HepG2 (cell line): ENCODE measurements around the gene SMAD6. TPM values are rescaled to one million over a fixed set of nuclear protein-coding genes. Genes with fewer than 3 reads are reported as not detected.

Experiments used
- GABPA ChIP-seq, 2 experiments: IDR thresholded peaks; 2 replicates each; pipeline ENCODE4 v1.6.1; 2011 to 2016; ENCODE audit warnings: low read depth in 2 of 2, low read length in 1 of 2, missing biosample characterization in 1 of 2, missing genetic modification characterization in 1 of 2
- KLF12 ChIP-seq: sonication (generic); formaldehyde crosslinking; IDR thresholded peaks from 2 replicates; pipeline ENCODE4 v1.4.0; 2020; ENCODE audit warnings: missing genetic modification reagents, borderline replicate concordance
- KMT2A ChIP-seq: sonication (generic); formaldehyde crosslinking; IDR thresholded peaks from 2 replicates; pipeline ENCODE4 v1.4.0; 2020; ENCODE audit warnings: missing genetic modification reagents
- NKX3-1 ChIP-seq: sonication (generic); formaldehyde crosslinking; IDR thresholded peaks from 2 replicates; pipeline ENCODE4 v1.5.0; 2020; ENCODE audit warnings: missing genetic modification reagents
- RFX1 ChIP-seq: fragments of 450-650 bp; IDR thresholded peaks from 2 replicates; pipeline ENCODE4 v1.6.1; 2017
- RORA ChIP-seq: sonication (generic); formaldehyde crosslinking; IDR thresholded peaks from 2 replicates; pipeline ENCODE4 v1.5.0; 2020; ENCODE audit warnings: mild to moderate bottlenecking, missing genetic modification reagents, moderate library complexity
- TFDP1 ChIP-seq: IDR thresholded peaks from 2 replicates; pipeline ENCODE4 v1.6.1; 2016; ENCODE audit warnings: missing compliant biosample characterization, missing genetic modification reagents, borderline replicate concordance
- U2AF1 ChIP-seq: fragments of 200-400 bp; formaldehyde crosslinking; optimal IDR thresholded peaks from 2 replicates; pipeline ENCODE3; 2017; ENCODE audit warnings: mild to moderate bottlenecking, low read depth, low read length
- ZFAT ChIP-seq: sonication (generic); formaldehyde crosslinking; conservative IDR thresholded peaks from 2 replicates; pipeline ENCODE4 v1.8.1; 2023; ENCODE audit warnings: missing genetic modification reagents, inconsistent platforms
- ZNF441 ChIP-seq: sonication (generic); formaldehyde crosslinking; IDR thresholded peaks from 2 replicates; pipeline ENCODE4 v1.7.0; 2021; ENCODE audit warnings: missing genetic modification reagents, borderline replicate concordance
- ZNF773 ChIP-seq: sonication (generic); formaldehyde crosslinking; IDR thresholded peaks from 2 replicates; pipeline ENCODE4 v1.4.0; 2020; ENCODE audit warnings: missing genetic modification reagents, borderline replicate concordance
- ZNF800 ChIP-seq: sonication (generic); formaldehyde crosslinking; IDR thresholded peaks from 2 replicates; pipeline ENCODE4 v1.4.0; 2020; ENCODE audit warnings: missing genetic modification reagents
- polyA plus RNA-seq, 8 experiments: library from polyadenylated mRNA; depleted of rRNA in 3 of 8; stranded (reverse) in 7 of 8; unstranded in 1 of 8; fragments of >200 nt; fragmentation: Illumina TruSeq in 4 of 8; extraction: Trizol in 4 of 8; gene quantifications; 2 replicates each; pipeline versions ENCODE4 v1.2.1 to v1.2.3, GENCODE V29; 2011 to 2016; ENCODE audit warnings: low read depth in 4 of 8, missing spikeins in 1 of 8, mixed read lengths in 1 of 8; ENCODE audit not compliant: insufficient read depth in 1 of 8
- total RNA-seq, 5 experiments: library from RNA; depleted of rRNA; stranded (reverse); fragments of >200 nt; fragmentation: Illumina TruSeq; extraction: Trizol; gene quantifications; 2 replicates each; pipeline ENCODE4 v1.2.3, GENCODE V29; 2016; ENCODE audit warnings: low read depth in 1 of 5
- TF ChIP-seq, protein P1 (sequence below): IDR thresholded peaks from 2 replicates; pipeline ENCODE4 v1.6.1; 2012; ENCODE audit warnings: inconsistent platforms
- TF ChIP-seq, protein P2 (sequence below): sonication (generic); formaldehyde crosslinking; IDR thresholded peaks from 2 replicates; pipeline ENCODE4 v1.8.0; 2022; ENCODE audit warnings: missing genetic modification reagents, mild to moderate bottlenecking, inconsistent platforms, borderline replicate concordance
- TF ChIP-seq, protein P3 (sequence below): sonication (generic); formaldehyde crosslinking; IDR thresholded peaks from 2 replicates; pipeline ENCODE4 v1.4.0; 2020; ENCODE audit warnings: mild to moderate bottlenecking, missing genetic modification reagents
- TF ChIP-seq, protein P4 (sequence below): sonication (generic); formaldehyde crosslinking; IDR thresholded peaks from 2 replicates; pipeline ENCODE4 v1.4.0; 2020; ENCODE audit warnings: missing genetic modification reagents

SMAD6 gene
- total and polyA plus RNA-seq, 2 of the 13 experiments (the other 11 are each of a cell fraction or from before 2014, with no cell fraction given) = 3.3 to 4.4 TPM

DNA sequence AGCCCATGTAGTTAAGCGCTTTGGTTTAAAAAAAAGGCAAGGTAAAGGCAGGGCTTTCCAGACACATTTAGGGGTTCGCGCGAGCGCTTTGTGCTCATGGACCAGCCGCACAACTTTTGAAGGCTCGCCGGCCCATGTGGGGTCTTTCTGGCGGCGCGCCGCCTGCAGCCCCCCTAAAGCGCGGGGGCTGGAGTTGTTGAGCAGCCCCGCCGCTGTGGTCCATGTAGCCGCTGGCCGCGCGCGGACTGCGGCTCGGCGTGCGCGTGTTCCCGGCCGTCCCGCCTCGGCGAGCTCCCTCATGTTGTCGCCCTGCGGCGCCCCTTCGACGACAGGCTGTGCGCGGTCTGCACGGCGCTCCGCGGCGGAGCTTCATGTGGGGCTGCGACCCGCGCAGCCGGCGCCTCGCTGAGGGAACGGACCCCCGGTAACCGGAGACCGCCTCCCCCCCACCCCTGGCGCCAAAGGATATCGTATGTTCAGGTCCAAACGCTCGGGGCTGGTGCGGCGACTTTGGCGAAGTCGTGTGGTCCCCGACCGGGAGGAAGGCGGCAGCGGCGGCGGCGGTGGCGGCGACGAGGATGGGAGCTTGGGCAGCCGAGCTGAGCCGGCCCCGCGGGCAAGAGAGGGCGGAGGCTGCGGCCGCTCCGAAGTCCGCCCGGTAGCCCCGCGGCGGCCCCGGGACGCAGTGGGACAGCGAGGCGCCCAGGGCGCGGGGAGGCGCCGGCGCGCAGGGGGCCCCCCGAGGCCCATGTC lies 927 bp downstream of the SMAD6 start (continued):
- TF ChIP-seq KLF12 (CRISPR knock-in tag) (no peak), NKX3-1 (CRISPR knock-in tag) (peak; percentile 37; the same call in 1 of the 2 replicates), TFDP1 (CRISPR knock-in tag) (peak; percentile 67; the same call in 1 of the 2 replicates), KMT2A (CRISPR knock-in tag) (peak; percentile 72; the same call in 1 of the 2 replicates), ZFAT (CRISPR knock-in tag) (0 out of 2 replicates have a peak, but pooled peaks have one; percentile 7), ZNF773 (CRISPR knock-in tag) (0 out of 2 replicates have a peak, but pooled peaks have one; percentile 57), U2AF1 (no peak), ZNF800 (CRISPR knock-in tag) (peak; percentile 98), GABPA (IDR thresholded peaks at IDR 0.05; ENCODE audit: low read depth, low read length) (no peak), GABPA (CRISPR knock-in tag; IDR thresholded peaks at IDR 0.05; ENCODE audit: low read depth) (no peak), RORA (CRISPR knock-in tag) (no peak), RFX1 (no peak), ZNF441 (peak; percentile 46; the same call in 1 of the 2 replicates)
- TF ChIP-seq, protein P1, sequence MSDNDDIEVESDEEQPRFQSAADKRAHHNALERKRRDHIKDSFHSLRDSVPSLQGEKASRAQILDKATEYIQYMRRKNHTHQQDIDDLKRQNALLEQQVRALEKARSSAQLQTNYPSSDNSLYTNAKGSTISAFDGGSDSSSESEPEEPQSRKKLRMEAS = peak; percentile 81
- TF ChIP-seq, protein P2, sequence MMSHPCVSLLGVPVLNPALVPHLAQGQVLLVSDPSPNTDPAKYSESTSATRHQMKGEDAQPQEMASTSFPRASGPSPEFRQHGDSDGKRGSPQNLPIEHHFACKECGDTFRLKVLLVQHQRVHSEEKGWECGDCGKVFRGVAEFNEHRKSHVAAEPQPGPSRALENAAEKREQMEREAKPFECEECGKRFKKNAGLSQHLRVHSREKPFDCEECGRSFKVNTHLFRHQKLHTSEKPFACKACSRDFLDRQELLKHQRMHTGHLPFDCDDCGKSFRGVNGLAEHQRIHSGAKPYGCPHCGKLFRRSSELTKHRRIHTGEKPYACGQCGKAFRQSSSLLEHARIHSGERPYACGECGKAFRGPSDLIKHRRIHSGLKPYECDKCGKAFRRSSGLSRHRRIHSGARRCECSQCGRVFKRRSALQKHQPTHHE (CRISPR knock-in tag) = no peak
- TF ChIP-seq, protein P3, sequence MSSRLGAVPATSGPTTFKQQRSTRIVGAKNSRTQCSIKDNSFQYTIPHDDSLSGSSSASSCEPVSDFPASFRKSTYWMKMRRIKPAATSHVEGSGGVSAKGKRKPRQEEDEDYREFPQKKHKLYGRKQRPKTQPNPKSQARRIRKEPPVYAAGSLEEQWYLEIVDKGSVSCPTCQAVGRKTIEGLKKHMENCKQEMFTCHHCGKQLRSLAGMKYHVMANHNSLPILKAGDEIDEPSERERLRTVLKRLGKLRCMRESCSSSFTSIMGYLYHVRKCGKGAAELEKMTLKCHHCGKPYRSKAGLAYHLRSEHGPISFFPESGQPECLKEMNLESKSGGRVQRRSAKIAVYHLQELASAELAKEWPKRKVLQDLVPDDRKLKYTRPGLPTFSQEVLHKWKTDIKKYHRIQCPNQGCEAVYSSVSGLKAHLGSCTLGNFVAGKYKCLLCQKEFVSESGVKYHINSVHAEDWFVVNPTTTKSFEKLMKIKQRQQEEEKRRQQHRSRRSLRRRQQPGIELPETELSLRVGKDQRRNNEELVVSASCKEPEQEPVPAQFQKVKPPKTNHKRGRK (CRISPR knock-in tag) = no peak
- TF ChIP-seq, protein P4, sequence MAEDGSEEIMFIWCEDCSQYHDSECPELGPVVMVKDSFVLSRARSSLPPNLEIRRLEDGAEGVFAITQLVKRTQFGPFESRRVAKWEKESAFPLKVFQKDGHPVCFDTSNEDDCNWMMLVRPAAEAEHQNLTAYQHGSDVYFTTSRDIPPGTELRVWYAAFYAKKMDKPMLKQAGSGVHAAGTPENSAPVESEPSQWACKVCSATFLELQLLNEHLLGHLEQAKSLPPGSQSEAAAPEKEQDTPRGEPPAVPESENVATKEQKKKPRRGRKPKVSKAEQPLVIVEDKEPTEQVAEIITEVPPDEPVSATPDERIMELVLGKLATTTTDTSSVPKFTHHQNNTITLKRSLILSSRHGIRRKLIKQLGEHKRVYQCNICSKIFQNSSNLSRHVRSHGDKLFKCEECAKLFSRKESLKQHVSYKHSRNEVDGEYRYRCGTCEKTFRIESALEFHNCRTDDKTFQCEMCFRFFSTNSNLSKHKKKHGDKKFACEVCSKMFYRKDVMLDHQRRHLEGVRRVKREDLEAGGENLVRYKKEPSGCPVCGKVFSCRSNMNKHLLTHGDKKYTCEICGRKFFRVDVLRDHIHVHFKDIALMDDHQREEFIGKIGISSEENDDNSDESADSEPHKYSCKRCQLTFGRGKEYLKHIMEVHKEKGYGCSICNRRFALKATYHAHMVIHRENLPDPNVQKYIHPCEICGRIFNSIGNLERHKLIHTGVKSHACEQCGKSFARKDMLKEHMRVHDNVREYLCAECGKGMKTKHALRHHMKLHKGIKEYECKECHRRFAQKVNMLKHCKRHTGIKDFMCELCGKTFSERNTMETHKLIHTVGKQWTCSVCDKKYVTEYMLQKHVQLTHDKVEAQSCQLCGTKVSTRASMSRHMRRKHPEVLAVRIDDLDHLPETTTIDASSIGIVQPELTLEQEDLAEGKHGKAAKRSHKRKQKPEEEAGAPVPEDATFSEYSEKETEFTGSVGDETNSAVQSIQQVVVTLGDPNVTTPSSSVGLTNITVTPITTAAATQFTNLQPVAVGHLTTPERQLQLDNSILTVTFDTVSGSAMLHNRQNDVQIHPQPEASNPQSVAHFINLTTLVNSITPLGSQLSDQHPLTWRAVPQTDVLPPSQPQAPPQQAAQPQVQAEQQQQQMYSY (CRISPR knock-in tag) = no peak
